Activated B cell treated with CpG ODN at 0.5 μM for 24 hours (primary cell): ENCODE data around the gene FUT8. TPM values are rescaled to one million over a fixed set of nuclear protein-coding genes. Genes with fewer than 3 reads are reported as not detected.

Source experiments
- ATAC-seq: fragments of 200-7000 bp; cut with Tn5 transposase; one replicate; pipeline ENCODE4 v1.10.0; 2021; ENCODE audit warnings: low read depth, mild to moderate bottlenecking, moderate library complexity
- CTCF ChIA-PET: fragments of 350-600 bp; sonication (Branson Sonifier 250); formaldehyde crosslinking; loops from one replicate; lab custom pipeline; 2021; ENCODE audit warnings: antibody characterized with exemption; lab: Charles Lee
- POLR2A ChIA-PET: fragments of 350-600 bp; sonication (Branson Sonifier 250); formaldehyde crosslinking; loops from one replicate; lab custom pipeline; 2021; ENCODE audit warnings: antibody characterized with exemption; lab: Charles Lee
- DNase-seq: peaks from one replicate; pipeline ENCODE4 v3.0.0; 2022
- H3K27ac Mint-ChIP-seq: one replicate; pipeline ENCODE4 v1.8.0; 2020; ENCODE audit warnings: mixed read lengths
- H3K27me3 Mint-ChIP-seq: one replicate; pipeline ENCODE4 v1.8.0; 2021; ENCODE audit warnings: mixed read lengths
- H3K36me3 Mint-ChIP-seq: one replicate; pipeline ENCODE4 v1.8.0; 2021; ENCODE audit warnings: low read depth, mixed read lengths
- H3K4me1 Mint-ChIP-seq: one replicate; pipeline ENCODE4 v1.8.0; 2021; ENCODE audit warnings: mixed read lengths
- H3K4me3 Mint-ChIP-seq: one replicate; pipeline ENCODE4 v1.8.0; 2020; ENCODE audit warnings: mild to moderate bottlenecking, mixed read lengths
- H3K9me3 Mint-ChIP-seq: one replicate; pipeline ENCODE4 v1.8.0; 2020; ENCODE audit warnings: mixed read lengths
- intact Hi-C: fragments of 100-400 bp; cut with micrococcal nuclease; formaldehyde crosslinking; loops from one replicate; pipeline ENCODE4 v1.15.1; 2024
- total RNA-seq: library from RNA; stranded (reverse); gene quantifications from 2 replicates; pipeline ENCODE4 v1.2.3, GENCODE V29; 2022
- TF ChIP-seq, protein P1 (sequence below): fragments of 200-600 bp; IDR thresholded peaks from one replicate; pipeline ENCODE4 v1.8.0; 2022; ENCODE audit warnings: antibody characterized with exemption, mild to moderate bottlenecking

FUT8 gene
- total RNA-seq, 1 donor from 2014 or later = 123 TPM

DNA sequence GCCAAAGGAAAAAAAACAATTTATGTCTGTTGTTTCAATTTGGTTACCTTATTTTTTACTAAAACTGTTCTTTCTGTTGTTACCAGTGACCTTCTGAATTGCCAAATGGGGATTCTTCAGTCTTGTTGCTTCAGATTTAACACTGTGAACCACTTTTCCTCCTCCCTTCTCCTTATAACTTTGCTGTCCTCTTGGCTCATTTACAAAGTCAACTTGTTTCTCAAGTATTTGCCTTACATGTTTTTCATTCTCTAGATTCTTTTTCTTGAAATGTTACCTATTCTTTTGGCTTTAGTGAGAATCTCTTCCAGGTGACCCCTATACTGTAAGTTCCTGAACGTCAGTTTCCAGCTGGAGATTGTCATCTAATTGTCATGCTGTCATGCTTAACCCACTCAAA, 19.4 kb downstream of the FUT8 start:
- POLR2A ChIA-PET = no interaction called here
- no peak overlapping the region for H3K4me3 Mint-ChIP-seq
- DNase-seq = no peak
- H3K9me3 Mint-ChIP-seq = peaks cover 6% of the 10 kb centered on the region
- intact Hi-C loops = loop anchor here (5.0 kb wide), 1 partner anchor 40 kb away; no protein-coding TSS in a partner anchor
- no peak overlapping the region for H3K27ac Mint-ChIP-seq
- peaks cover 35% of the 10 kb centered on the region for H3K36me3 Mint-ChIP-seq
- peaks cover 68% of the 10 kb centered on the region for H3K4me1 Mint-ChIP-seq
- no peak for ATAC-seq
- H3K27me3 Mint-ChIP-seq = no peaks in the 10 kb centered on the region
- CTCF ChIA-PET = no interaction called here
- TF ChIP-seq, protein P1, sequence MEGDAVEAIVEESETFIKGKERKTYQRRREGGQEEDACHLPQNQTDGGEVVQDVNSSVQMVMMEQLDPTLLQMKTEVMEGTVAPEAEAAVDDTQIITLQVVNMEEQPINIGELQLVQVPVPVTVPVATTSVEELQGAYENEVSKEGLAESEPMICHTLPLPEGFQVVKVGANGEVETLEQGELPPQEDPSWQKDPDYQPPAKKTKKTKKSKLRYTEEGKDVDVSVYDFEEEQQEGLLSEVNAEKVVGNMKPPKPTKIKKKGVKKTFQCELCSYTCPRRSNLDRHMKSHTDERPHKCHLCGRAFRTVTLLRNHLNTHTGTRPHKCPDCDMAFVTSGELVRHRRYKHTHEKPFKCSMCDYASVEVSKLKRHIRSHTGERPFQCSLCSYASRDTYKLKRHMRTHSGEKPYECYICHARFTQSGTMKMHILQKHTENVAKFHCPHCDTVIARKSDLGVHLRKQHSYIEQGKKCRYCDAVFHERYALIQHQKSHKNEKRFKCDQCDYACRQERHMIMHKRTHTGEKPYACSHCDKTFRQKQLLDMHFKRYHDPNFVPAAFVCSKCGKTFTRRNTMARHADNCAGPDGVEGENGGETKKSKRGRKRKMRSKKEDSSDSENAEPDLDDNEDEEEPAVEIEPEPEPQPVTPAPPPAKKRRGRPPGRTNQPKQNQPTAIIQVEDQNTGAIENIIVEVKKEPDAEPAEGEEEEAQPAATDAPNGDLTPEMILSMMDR = no peak

DNA sequence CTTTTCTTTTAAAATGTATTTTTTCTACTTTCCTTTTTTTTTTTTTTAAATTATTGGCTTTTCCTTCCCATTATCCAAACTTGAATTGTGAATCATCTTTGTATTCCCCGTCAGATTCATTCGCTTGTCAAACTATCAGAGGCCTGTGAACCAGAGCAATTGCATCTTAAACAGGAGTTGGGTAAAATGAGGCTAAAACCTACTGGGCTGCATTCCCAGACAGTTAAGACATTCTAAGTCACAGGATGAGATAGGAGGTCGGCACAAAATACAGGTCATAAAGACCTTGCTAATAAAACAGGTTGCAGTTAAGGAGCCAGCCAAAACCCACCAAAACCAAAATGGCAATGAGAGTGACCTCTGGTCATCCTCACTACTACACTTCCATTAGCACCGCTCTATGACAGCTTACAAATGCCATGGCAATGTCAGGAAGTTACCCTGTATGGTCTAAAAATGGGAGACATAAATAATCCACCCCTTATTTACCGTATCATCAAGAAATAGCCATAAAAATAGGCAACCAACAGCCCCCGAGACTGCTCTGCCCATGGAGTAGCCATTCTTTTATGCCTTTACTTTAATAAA, 19.9 kb downstream of the FUT8 start:
- peaks cover 6% of the 10 kb centered on the region for H3K9me3 Mint-ChIP-seq
- H3K4me3 Mint-ChIP-seq = no peak overlapping the region
- H3K36me3 Mint-ChIP-seq = peaks cover 34% of the 10 kb centered on the region
- intact Hi-C loops = loop anchor here (5.0 kb wide), 1 partner anchor 40 kb away; no protein-coding TSS in a partner anchor
- no peaks in the 10 kb centered on the region for H3K27me3 Mint-ChIP-seq
- ChIA-PET CTCF (interaction anchor here (1.6 kb wide), 1 partner anchor 392 kb away, joined by 6 read pairs; no protein-coding TSS in a partner anchor), POLR2A (interaction anchor here (0.5 to 1.9 kb wide), 2 partner anchors 20 to 283 kb away, joined by 9 to 15 read pairs; partner anchors contain the start of gene FUT8)
- ATAC-seq = no peak
- no peak for DNase-seq
- TF ChIP-seq, protein P1 = no peak
- peak overlapping the region; percentile 72 for H3K27ac Mint-ChIP-seq
- H3K4me1 Mint-ChIP-seq = peaks cover 67% of the 10 kb centered on the region

DNA sequence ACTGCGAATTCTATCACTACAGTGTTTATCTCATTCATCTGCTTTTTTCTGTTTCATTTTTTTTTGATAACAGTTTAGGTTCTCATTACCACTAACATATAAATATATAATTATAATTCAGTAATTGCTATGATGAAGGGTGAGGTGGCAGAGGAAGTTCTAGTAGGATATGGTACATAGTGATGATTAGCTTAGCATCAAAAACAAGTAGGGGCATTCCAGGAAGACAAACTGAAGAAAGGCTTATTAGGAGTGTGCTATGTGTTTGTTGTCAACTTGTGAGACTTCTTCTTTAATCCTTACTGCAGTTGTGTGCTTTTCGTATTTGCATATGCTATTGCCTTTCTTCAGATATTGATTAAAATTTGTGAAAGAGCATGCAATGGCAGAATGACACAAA, 20.6 kb downstream of the FUT8 start:
- Mint-ChIP-seq H3K27ac (peak overlapping the region; percentile 25), H3K27me3 (no peaks in the 10 kb centered on the region), H3K4me1 (peaks cover 69% of the 10 kb centered on the region), H3K4me3 (no peak overlapping the region), H3K9me3 (peaks cover 6% of the 10 kb centered on the region), H3K36me3 (peaks cover 34% of the 10 kb centered on the region)
- POLR2A ChIA-PET = interaction anchor here (0.5 to 1.9 kb wide), 5 partner anchors 18 to 282 kb away, joined by 4 to 15 read pairs (median 5); partner anchors contain the start of gene FUT8
- CTCF ChIA-PET = interaction anchor here (1.6 kb wide), 1 partner anchor 391 kb away, joined by 6 read pairs; no protein-coding TSS in a partner anchor
- ATAC-seq (peak; percentile 58), DNase-seq (no peak)
- TF ChIP-seq, protein P1 = no peak
- intact Hi-C loops = loop anchor here (5.0 kb wide), 1 partner anchor 39 kb away; no protein-coding TSS in a partner anchor

DNA sequence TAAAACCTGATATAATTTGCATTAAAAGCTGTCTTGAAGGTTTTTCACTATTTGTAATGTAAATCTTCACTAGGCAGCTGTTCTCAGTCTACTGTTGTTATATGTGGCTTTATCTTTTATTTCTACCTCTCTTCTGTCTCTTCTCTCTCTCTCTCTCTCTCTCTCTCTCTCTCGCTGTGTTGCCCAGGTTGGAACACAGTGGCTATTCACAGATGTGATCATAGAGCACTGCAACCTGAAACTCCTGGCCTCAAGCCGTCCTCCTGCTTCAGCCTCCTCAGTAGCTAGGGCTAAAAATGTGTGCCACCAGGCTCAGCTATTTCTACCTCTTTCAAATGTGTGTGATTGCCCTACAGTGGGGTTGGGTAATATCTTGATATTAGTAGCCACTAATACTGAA, 21.1 kb downstream of the FUT8 start:
- ChIA-PET CTCF (interaction anchor here (1.6 kb wide), 1 partner anchor 391 kb away, joined by 6 read pairs; no protein-coding TSS in a partner anchor), POLR2A (interaction anchor here (0.7 to 1.9 kb wide), 4 partner anchors 19 to 191 kb away, joined by 4 to 15 read pairs (median 5); partner anchors contain the start of gene FUT8)
- H3K4me1 Mint-ChIP-seq = peaks cover 69% of the 10 kb centered on the region
- H3K36me3 Mint-ChIP-seq = peaks cover 30% of the 10 kb centered on the region
- no peak for DNase-seq
- no peak overlapping the region for H3K4me3 Mint-ChIP-seq
- peaks cover 6% of the 10 kb centered on the region for H3K9me3 Mint-ChIP-seq
- H3K27ac Mint-ChIP-seq = peak overlapping the region; percentile 46
- intact Hi-C loops = loop anchor here (5.0 kb wide), 1 partner anchor 39 kb away; no protein-coding TSS in a partner anchor
- no peak for ATAC-seq
- H3K27me3 Mint-ChIP-seq = no peaks in the 10 kb centered on the region
- TF ChIP-seq, protein P1 = no peak

DNA sequence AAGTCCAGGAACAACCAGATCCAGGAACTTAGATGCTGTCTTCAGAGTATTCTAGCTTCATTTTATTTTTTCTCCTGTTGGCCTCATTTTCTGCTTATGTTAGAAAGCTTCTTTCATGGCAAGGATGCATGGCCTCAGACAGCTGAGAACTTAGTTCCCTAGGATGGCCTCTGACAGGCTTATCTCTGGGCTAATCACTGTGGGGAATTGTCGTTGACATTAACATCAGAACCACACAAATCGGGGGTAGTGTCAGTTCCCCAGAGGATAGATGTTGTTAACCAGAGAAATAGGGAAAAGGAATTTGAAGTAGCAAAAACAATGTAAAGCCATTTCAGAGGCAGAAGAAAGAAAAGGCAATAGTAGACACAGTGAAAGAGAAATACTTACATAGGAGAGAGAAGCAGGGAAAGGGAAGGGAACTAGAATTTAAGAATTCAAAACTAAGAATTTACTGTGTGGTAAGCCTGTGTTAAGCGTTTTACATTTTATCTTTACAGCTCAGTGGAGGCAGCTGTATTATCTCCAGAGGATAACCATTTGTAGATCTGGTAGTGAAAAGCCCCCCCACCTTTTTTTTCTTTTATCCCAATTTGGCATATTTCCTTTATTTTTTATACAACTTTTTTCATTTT, 21.8 kb downstream of the FUT8 start:
- no peak for ATAC-seq
- intact Hi-C loops = loop anchor here (5.0 kb wide), 1 partner anchor 38 kb away; no protein-coding TSS in a partner anchor
- peaks cover 68% of the 10 kb centered on the region for H3K4me1 Mint-ChIP-seq
- ChIA-PET POLR2A (interaction anchor here (0.9 to 1.9 kb wide), 2 partner anchors 20 to 22 kb away, joined by 4 to 15 read pairs; partner anchors contain the start of gene FUT8), CTCF (interaction anchor here (1.2 to 1.6 kb wide), 2 partner anchors 390 kb away, joined by 3 to 6 read pairs; no protein-coding TSS in a partner anchor)
- H3K27ac Mint-ChIP-seq = peak overlapping the region; percentile 54
- no peak for DNase-seq
- peaks cover 30% of the 10 kb centered on the region for H3K36me3 Mint-ChIP-seq
- no peaks in the 10 kb centered on the region for H3K27me3 Mint-ChIP-seq
- H3K9me3 Mint-ChIP-seq = peaks cover 6% of the 10 kb centered on the region
- TF ChIP-seq, protein P1 = no peak
- H3K4me3 Mint-ChIP-seq = peak overlapping the region; percentile 13
